ENCODE results near the gene TBCA. TPM values are rescaled to one million over a fixed set of nuclear protein-coding genes. Genes with fewer than 3 reads are reported as not detected.

TBCA gene
- total and polyA plus RNA-seq, 2 of the 13 experiments (the other 11 are each of a cell fraction or from before 2014, with no cell fraction given), result 93.8 to 309 TPM

- H3K79me2 ChIP-seq (ENCODE audit: insufficient read depth, low read length), result no peaks in the 10 kb centered on the region
- FAIRE-seq (no peak), ATAC-seq (no peak), DNase-seq (ENCODE audit: low spot score) (no peak)
- H3K4me1 ChIP-seq (ENCODE audit: insufficient read depth, low read length), result no peaks in the 10 kb centered on the region
- no peak overlapping the region for H3K4me2 ChIP-seq (ENCODE audit: low read depth, low read length)
- no peaks in the 10 kb centered on the region for H3K36me3 ChIP-seq (replicated peaks in 1 of 2; ENCODE audit: control insufficient read depth in 1 of 2, insufficient read depth in 2 of 2, low read length in 2 of 2)
- no peak overlapping the region for H3K27ac ChIP-seq (ENCODE audit: extremely low read length, insufficient read depth, low read length)
- H4K20me1 ChIP-seq (ENCODE audit: insufficient read depth, low read length), result no peaks in the 10 kb centered on the region
- no TSS peak for BruUV-seq (replicated peaks)
- ChIA-PET POLR2A (no interaction called here), CTCF (ENCODE audit: low intra/inter-chr PET ratio, low total read pairs) (no interaction called here)
- H2AFZ ChIP-seq (ENCODE audit: low read length), result no peak overlapping the region
- TF ChIP-seq NFATC3 (CRISPR knock-in tag; IDR thresholded peaks at IDR 0.05), result no peak
- no peaks in the 10 kb centered on the region for H3K27me3 ChIP-seq (ENCODE audit: control insufficient read depth in 1 of 2, insufficient read depth in 2 of 2, low read length in 2 of 2)
- 78% methylated on average over 6 of the region's 6 CpGs for WGBS (ENCODE audit: low lambda C conversion rate)
- intact Hi-C loops (cut with micrococcal nuclease; ENCODE audit: unreplicated experiment) (no loop called here), in situ Hi-C loops (cut with HindIII; ENCODE audit: extremely low pct_ligation_motif_present, low pct_unique_long_range_greater_than_20kb) (no loop called here)
- no peaks in the 10 kb centered on the region for H3K9me3 ChIP-seq (ENCODE audit: low read length)
- no peak overlapping the region for H3K9ac ChIP-seq (ENCODE audit: insufficient read depth, low read depth, low read length)
- no peak overlapping the region for H3K4me3 ChIP-seq (replicated peaks in 1 of 3; ENCODE audit: insufficient read depth in 1 of 3, low read depth in 2 of 3, low read length in 3 of 3)
These were observed 92.9 kb downstream of the TBCA start for GRCh38 chr5:77683171-77683732.

DNA sequence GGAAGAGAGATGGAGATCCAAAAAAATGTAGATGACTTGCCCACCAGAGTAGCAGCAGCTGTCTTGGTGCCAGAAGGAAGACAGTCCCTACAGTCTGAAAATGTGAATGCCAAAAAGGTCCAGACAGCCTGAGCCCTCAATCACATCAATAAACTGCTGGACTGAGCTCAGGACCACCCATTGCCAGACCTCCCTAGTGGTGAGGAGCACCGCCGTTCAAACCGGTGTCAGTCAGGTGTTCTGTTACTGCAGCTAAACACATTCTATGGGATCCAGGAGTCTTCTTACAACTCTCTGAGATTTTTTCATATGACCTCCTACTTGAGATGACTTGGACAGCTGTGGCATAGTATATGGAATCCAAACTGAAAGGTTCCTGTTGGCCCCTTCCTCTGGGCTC, 105.6 kb downstream of the TBCA start:
- no peak for FAIRE-seq
- Histone ChIP-seq H3K9ac (ENCODE audit: insufficient read depth, low read depth, low read length) (no peak overlapping the region), H3K36me3 (replicated peaks in 1 of 2; ENCODE audit: control insufficient read depth in 1 of 2, insufficient read depth in 2 of 2, low read length in 2 of 2) (no peaks in the 10 kb centered on the region), H3K4me3 (replicated peaks in 1 of 3; ENCODE audit: insufficient read depth in 1 of 3, low read depth in 2 of 3, low read length in 3 of 3) (no peak overlapping the region), H2AFZ (ENCODE audit: low read length) (no peak overlapping the region), H3K9me3 (ENCODE audit: low read length) (no peaks in the 10 kb centered on the region), H3K79me2 (ENCODE audit: insufficient read depth, low read length) (no peaks in the 10 kb centered on the region), H3K27me3 (ENCODE audit: control insufficient read depth in 1 of 2, insufficient read depth in 2 of 2, low read length in 2 of 2) (peaks cover 2 to 15% of the 10 kb centered on the region in 2 experiments; a peak in 3 of 5 replicates), H3K27ac (ENCODE audit: extremely low read length, insufficient read depth, low read length) (no peak overlapping the region), H4K20me1 (ENCODE audit: insufficient read depth, low read length) (no peaks in the 10 kb centered on the region), H3K4me2 (ENCODE audit: low read depth, low read length) (no peak overlapping the region), H3K4me1 (ENCODE audit: insufficient read depth, low read length) (no peaks in the 10 kb centered on the region)
- TF ChIP-seq HNRNPH1 (optimal IDR thresholded peaks at IDR 0.05; ENCODE audit: low read depth, low read length) (no peak), AHR (CRISPR knock-in tag; IDR thresholded peaks at IDR 0.05) (no peak)
- no peak for ATAC-seq
- intact Hi-C loops (cut with micrococcal nuclease; ENCODE audit: unreplicated experiment) (no loop called here), in situ Hi-C loops (cut with HindIII; ENCODE audit: extremely low pct_ligation_motif_present, low pct_unique_long_range_greater_than_20kb) (no loop called here)
- DNase-seq (ENCODE audit: low spot score), result no peak
- WGBS (ENCODE audit: low lambda C conversion rate), result 67% methylated on average over 3 of the region's 3 CpGs
- BruUV-seq (replicated peaks), result no TSS peak
- POLR2A ChIA-PET, result interaction anchor here (0.6 kb wide), 1 partner anchor 856 kb away, joined by 4 read pairs; no protein-coding TSS in a partner anchor
- CTCF ChIA-PET (ENCODE audit: low intra/inter-chr PET ratio, low total read pairs), result no interaction called here

Measured in HepG2 (cell line).